Right hindlimb (tissue), 1 donor: ENCODE measurements around the gene STRADA.

Experiments used
- DNase-seq: peaks from one replicate; pipeline ENCODE4 v3.0.0-alpha.2; 2018

Gene STRADA

GRCh38 chr17:63700528-63701455, 40.8 kb downstream of the STRADA start:
- peak; percentile 74 for DNase-seq

GRCh38 chr17:63699638-63700527, 41.7 kb downstream of the STRADA start, which contains the start of gene LIMD2:
Gene LIMD2 (minus strand): TSS chr17:63700125. CDS start chr17:63699298, 827 bp downstream.
- peak; percentile 74 for DNase-seq

GRCh38 chr17:63698886-63699637, 42.5 kb downstream of the STRADA start:
- peak; percentile 68 for DNase-seq

GRCh38 chr17:63698381-63698885, 43.2 kb downstream of the STRADA start:
- no peak for DNase-seq

- no peak for DNase-seq
These were observed 44.0 kb downstream of the STRADA start for GRCh38 chr17:63697341-63698286.

GRCh38 chr17:63696381-63696961, 45.1 kb downstream of the STRADA start:
- no peak for DNase-seq

- no peak for DNase-seq
These were observed 45.7 kb downstream of the STRADA start for GRCh38 chr17:63695889-63696288.

GRCh38 chr17:63694950-63695773, 46.4 kb downstream of the STRADA start:
- DNase-seq, result no peak

- no peak for DNase-seq
These were observed 47.2 kb downstream of the STRADA start for GRCh38 chr17:63694229-63694949.

GRCh38 chr17:63693411-63694113, 48.0 kb downstream of the STRADA start:
- no peak for DNase-seq

- no peak for DNase-seq
These were observed 49.3 kb downstream of the STRADA start for GRCh38 chr17:63692195-63692816.

- no peak for DNase-seq
These were observed 52.1 kb downstream of the STRADA start for GRCh38 chr17:63689479-63689878.

GRCh38 chr17:63688396-63689020, 53.1 kb downstream of the STRADA start:
- no peak for DNase-seq

GRCh38 chr17:63686138-63686685, 55.4 kb downstream of the STRADA start:
- no peak for DNase-seq

- no peak for DNase-seq
These were observed 56.0 kb downstream of the STRADA start for GRCh38 chr17:63685578-63685977.

GRCh38 chr17:63685041-63685440, 56.6 kb downstream of the STRADA start:
- no peak for DNase-seq

GRCh38 chr17:63682981-63683380, 58.6 kb downstream of the STRADA start:
- no peak for DNase-seq
